Measurements from ENCODE around the gene HLA-G. TPM values are rescaled to one million over a fixed set of nuclear protein-coding genes. Genes with fewer than 3 reads are reported as not detected.

The HLA-G gene
- total RNA-seq, 1 donor from 2014 or later, result 0.38 TPM

Other genes starting within 250 kb of the HLA-G start
- gene OR2H2, start 242.7 kb upstream of the HLA-G start, total RNA-seq, result not detected in 2 replicates
- 120 and 127 TPM in 2 replicates for gene GABBR1, start 194.6 kb upstream of the HLA-G start, total RNA-seq
- gene MOG, start 170.7 kb upstream of the HLA-G start, total RNA-seq, result not detected in 2 replicates
- 0.14 TPM in 1 of 2 replicates, not detected in the other for gene ZFP57, start 146.7 kb upstream of the HLA-G start, total RNA-seq
- 1.1 TPM in 1 of 2 replicates, not detected in the other for gene HLA-F, start 104.4 kb upstream of the HLA-G start, total RNA-seq
- gene HLA-A, start 114.7 kb downstream of the HLA-G start, total RNA-seq, result 198 and 204 TPM in 2 replicates
- gene POLR1H, start 233.4 kb downstream of the HLA-G start, total RNA-seq, result 23.0 and 27.3 TPM in 2 replicates
- 45.1 and 48.4 TPM in 2 replicates for gene PPP1R11, start 239.4 kb downstream of the HLA-G start, total RNA-seq
- not detected in 2 replicates for gene RNF39, start 247.9 kb downstream of the HLA-G start, total RNA-seq